ENCODE measurements around the gene IL4R.
"Not testable (repeated sequence)": the region's sequence is repeated elsewhere in the genome, so short reads cannot be mapped to it uniquely, and the experiment has no call there.

The IL4R gene

DNA sequence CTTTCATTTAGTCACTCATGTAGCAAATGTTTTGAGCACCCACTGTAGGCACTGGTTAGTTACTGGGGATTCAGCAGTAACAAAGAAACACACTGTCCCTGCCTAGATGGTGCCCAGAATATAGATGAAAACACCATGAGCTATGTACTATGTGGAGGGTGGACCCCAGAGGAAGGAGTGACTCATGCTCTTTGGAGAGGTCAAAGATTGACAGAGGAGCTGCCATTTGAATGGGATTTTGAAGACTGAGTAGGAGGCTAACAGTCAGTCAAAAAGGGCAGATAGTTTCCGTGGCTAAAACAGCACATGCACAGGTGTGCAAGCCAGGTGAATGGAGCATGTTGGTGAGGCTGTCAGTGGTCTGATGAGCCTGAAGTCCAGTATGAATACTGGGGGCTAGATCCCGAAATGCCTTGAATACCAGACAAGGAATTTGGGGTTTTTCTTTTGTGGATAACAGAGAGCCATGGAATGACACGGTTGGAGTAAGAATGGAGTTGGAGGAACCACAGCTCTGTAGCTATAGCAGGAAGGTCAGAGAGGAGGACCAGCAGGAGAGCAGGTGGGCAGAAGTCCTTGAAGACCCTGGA is 94.3 kb downstream of the IL4R start:
- DNase-seq: no peak

DNA sequence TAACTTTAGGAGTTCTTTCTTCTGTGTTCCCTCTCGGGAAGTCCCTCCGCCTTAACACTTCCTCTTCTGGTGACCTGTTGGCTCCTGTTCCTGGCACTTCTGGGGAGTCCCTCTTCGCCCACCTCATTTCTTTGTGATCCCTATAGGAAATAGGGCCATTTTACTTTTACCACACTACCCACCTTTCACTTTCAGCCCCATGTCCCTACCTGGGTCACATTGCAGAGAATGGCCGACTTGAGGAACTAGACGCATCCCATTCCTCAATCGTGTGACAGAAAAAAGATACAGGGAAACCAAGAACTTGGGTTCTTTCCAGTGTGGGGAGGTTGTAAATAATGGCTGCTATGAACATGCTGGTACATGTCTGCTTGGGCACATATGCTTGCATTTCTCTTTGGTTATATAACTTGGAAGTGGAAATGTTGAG is 94.8 kb downstream of the IL4R start:
- no peak for DNase-seq

DNA sequence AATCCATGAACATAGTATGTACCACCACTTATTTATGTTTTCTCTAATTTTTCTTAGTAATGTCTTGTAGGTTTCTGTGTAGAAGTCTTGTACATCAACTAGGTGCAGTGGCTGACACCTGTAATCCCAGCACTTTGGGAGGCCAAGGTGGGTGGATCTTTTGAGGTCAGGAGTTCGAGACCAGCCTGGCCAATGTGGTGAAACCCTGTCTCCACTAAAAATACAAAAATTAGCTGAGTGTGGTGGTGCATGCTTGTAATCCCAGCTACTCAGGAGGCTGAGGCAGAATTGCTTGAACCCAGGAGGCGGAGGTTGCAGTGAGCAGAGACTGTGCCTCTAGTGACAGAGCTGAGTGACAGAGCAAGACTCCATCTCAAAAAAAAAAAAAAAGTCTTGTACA is 96.2 kb downstream of the IL4R start:
- not testable (repeated sequence) for DNase-seq

DNA sequence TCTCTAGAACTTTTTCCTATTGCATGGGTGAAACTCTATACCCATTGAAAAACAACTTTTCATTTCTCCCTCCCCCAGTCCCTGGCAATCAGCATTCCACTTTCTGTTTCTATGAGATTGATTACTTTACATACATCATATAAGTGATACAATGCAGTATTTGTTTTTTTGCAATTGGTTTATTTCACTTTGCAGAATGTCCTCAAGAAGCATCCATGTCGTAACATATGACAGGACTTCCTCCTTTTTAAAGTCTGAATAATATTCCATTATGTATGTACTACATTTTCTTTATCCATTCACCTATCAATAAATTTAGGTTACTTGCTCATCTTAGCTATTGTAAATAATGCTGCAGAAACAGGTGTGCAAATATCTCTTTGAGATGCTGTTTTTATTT is 97.0 kb downstream of the IL4R start:
- no peak for DNase-seq

DNA sequence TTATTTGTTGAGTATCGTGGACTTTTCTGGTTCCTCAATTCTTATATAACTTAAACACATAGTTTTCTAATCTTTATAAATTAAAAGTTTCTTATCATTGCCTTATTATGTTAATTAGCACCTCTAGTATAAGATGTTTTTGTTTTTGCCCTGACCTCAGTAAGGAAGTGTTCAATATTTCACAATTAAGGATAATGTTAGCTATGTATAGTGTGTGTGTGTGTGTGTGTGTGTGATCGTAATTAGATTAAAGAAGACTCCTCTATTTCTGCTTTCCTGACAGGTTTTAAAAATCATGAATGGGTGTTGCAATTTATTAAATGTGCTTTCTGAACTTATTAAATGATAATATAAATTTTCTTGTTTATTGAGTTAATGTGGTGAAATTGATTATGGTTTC is 100.2 kb downstream of the IL4R start:
- no peak for DNase-seq
